IMR-90 (cell line): ENCODE results near the gene SCLY. TPM values are rescaled to one million over a fixed set of nuclear protein-coding genes. Genes with fewer than 3 reads are reported as not detected.

Experiments
- ATAC-seq: fragments of 200-7000 bp; cut with Tn5 transposase; 2 replicates; pipeline ENCODE4 v1.9.1; 2020; ENCODE audit warnings: low read depth, mild to moderate bottlenecking, moderate library complexity
- BruUV-seq: library from RNA; stranded (reverse); fragments of 400-500 nt; replicated peaks from 2 replicates; lab custom pipeline; 2021; lab: Mats Ljungman, UMichigan
- CTCF ChIA-PET: fragments of 300-600 bp; formaldehyde crosslinking; extraction: SDS; loops from one replicate; lab custom pipeline; 2021; ENCODE audit warnings: antibody characterized with exemption; lab: Yijun Ruan, JAX
- POLR2A ChIA-PET: fragments of 300-600 bp; sonication (Branson Sonifier 250); formaldehyde crosslinking; loops from one replicate; lab custom pipeline; 2022; ENCODE audit warnings: antibody characterized with exemption; ENCODE audit not compliant: unreplicated experiment; lab: Charles Lee
- DNase-seq: peaks from one replicate; pipeline ENCODE4 v3.0.0; 2013
- H2AFZ ChIP-seq: replicated peaks from 2 replicates; pipeline ENCODE3; 2013; ENCODE audit warnings: low read length, mild to moderate bottlenecking; ENCODE audit not compliant: poor library complexity
- H2AK5ac ChIP-seq: 2 replicates; pipeline ENCODE4 v1.6.1; 2013; ENCODE audit warnings: low read depth, low read length, inconsistent platforms
- H2AK9ac ChIP-seq: replicated peaks from 2 replicates; pipeline ENCODE3; 2013; ENCODE audit warnings: mild to moderate bottlenecking, low read depth, low read length, moderate library complexity; ENCODE audit not compliant: poor library complexity
- H2BK120ac ChIP-seq: 2 replicates; pipeline ENCODE4 v1.6.1; 2013; ENCODE audit warnings: low read depth, low read length, inconsistent platforms
- H2BK15ac ChIP-seq: 3 replicates; pipeline ENCODE4 v1.6.1; 2013; ENCODE audit warnings: low read depth, low read length, inconsistent platforms
- H2BK20ac ChIP-seq: 2 replicates; pipeline ENCODE4 v1.6.1; 2013; ENCODE audit warnings: low read depth, mild to moderate bottlenecking, inconsistent platforms, low read length, moderate library complexity
- H2BK5ac ChIP-seq: 2 replicates; pipeline ENCODE4 v1.6.1; 2013; ENCODE audit warnings: mild to moderate bottlenecking, low read depth, low read length, inconsistent platforms; ENCODE audit not compliant: poor library complexity, severe bottlenecking
- H3K14ac ChIP-seq: replicated peaks from 2 replicates; pipeline ENCODE4 v1.6.1; 2013; ENCODE audit warnings: low read depth, low read length, inconsistent platforms
- H3K18ac ChIP-seq: 2 replicates; pipeline ENCODE4 v1.6.1; 2013; ENCODE audit warnings: low read depth, low read length, control low read depth
- H3K23ac ChIP-seq: 2 replicates; pipeline ENCODE4 v1.6.1; 2013; ENCODE audit warnings: low read depth, low read length, inconsistent platforms
- H3K27ac ChIP-seq: 2 replicates; pipeline ENCODE4 v1.5.1; 2013; ENCODE audit warnings: mild to moderate bottlenecking, control low read depth, low read length; ENCODE audit not compliant: insufficient read depth
- H3K27me3 ChIP-seq: 2 replicates; pipeline ENCODE4 v1.6.1; 2013; ENCODE audit warnings: low read length; ENCODE audit not compliant: control insufficient read depth, insufficient read depth
- H3K36me3 ChIP-seq: 2 replicates; pipeline ENCODE4 v1.6.1; 2013; ENCODE audit warnings: low read length, mixed read lengths; ENCODE audit not compliant: control insufficient read depth, insufficient read depth
- H3K4ac ChIP-seq: 2 replicates; pipeline ENCODE4 v1.6.1; 2013; ENCODE audit warnings: low read depth, low read length, inconsistent platforms
- H3K4me1 ChIP-seq: 2 replicates; pipeline ENCODE4 v1.6.1; 2013; ENCODE audit warnings: low read length, mixed read lengths; ENCODE audit not compliant: control insufficient read depth, insufficient read depth
- H3K4me2 ChIP-seq: 2 replicates; pipeline ENCODE4 v1.6.1; 2013; ENCODE audit warnings: low read depth, mild to moderate bottlenecking, control low read depth, low read length, moderate library complexity
- H3K4me3 ChIP-seq: 2 replicates; pipeline ENCODE4 v1.5.1; 2013; ENCODE audit warnings: low read depth, mild to moderate bottlenecking, control low read depth, low read length, moderate library complexity; ENCODE audit not compliant: insufficient read depth
- H3K56ac ChIP-seq: 2 replicates; pipeline ENCODE4 v1.6.1; 2013; ENCODE audit warnings: low read length, inconsistent platforms; ENCODE audit not compliant: insufficient read depth; ENCODE audit errors: extremely low read depth
- H3K79me1 ChIP-seq, 2 experiments: 2 replicates each; pipeline ENCODE4 v1.6.1; 2013; ENCODE audit warnings: low read length in 2 of 2, inconsistent platforms in 1 of 2, low read depth in 1 of 2
- H3K9ac ChIP-seq: 2 replicates; pipeline ENCODE4 v1.6.1; 2013; ENCODE audit warnings: low read depth, low read length, control low read depth
- H3K9me1 ChIP-seq: 2 replicates; pipeline ENCODE4 v1.6.1; 2013; ENCODE audit warnings: low read length, inconsistent platforms; ENCODE audit not compliant: insufficient read depth
- H3K9me3 ChIP-seq: 2 replicates; pipeline ENCODE4 v1.6.1; 2013; ENCODE audit warnings: low read length; ENCODE audit not compliant: control insufficient read depth, insufficient read depth
- H4K20me1 ChIP-seq: 2 replicates; pipeline ENCODE4 v1.6.1; 2013; ENCODE audit warnings: low read length, inconsistent platforms; ENCODE audit not compliant: insufficient read depth
- H4K5ac ChIP-seq: 2 replicates; pipeline ENCODE4 v1.6.1; 2013; ENCODE audit warnings: mild to moderate bottlenecking, low read depth, low read length, control low read depth
- H4K8ac ChIP-seq, 2 experiments: 2 replicates each; pipeline ENCODE4 v1.6.1; 2013; ENCODE audit warnings: low read depth in 2 of 2, low read length in 2 of 2, control low read depth in 1 of 2, inconsistent platforms in 1 of 2
- H4K91ac ChIP-seq: 2 replicates; pipeline ENCODE4 v1.6.1; 2013; ENCODE audit warnings: low read depth, low read length, inconsistent platforms; ENCODE audit not compliant: insufficient read depth
- BHLHE40 ChIP-seq: fragments of 150-350 bp; IDR thresholded peaks from 2 replicates; pipeline ENCODE4 v1.6.1; 2016; ENCODE audit warnings: mild to moderate bottlenecking, low read depth, low read length
- CEBPB ChIP-seq: IDR thresholded peaks from 2 replicates; pipeline ENCODE4 v1.6.1; 2012; ENCODE audit warnings: low read depth, low read length, improper control_type of control experiment
- CHD1 ChIP-seq: IDR thresholded peaks from 2 replicates; pipeline ENCODE4 v1.6.1; 2012; ENCODE audit warnings: low read depth, low read length, improper control_type of control experiment
- ELK1 ChIP-seq: fragments of 150-350 bp; IDR thresholded peaks from 2 replicates; pipeline ENCODE4 v1.6.1; 2016; ENCODE audit warnings: low read depth, mild to moderate bottlenecking, low read length, moderate library complexity, borderline replicate concordance
- FOS ChIP-seq: fragments of 150-350 bp; IDR thresholded peaks from 2 replicates; pipeline ENCODE4 v1.6.1; 2016; ENCODE audit warnings: low read depth, low read length
- MAFK ChIP-seq: IDR thresholded peaks from 2 replicates; pipeline ENCODE4 v1.6.1; 2012; ENCODE audit warnings: low read depth, low read length, improper control_type of control experiment
- MAZ ChIP-seq: IDR thresholded peaks from 2 replicates; pipeline ENCODE4 v1.6.1; 2012; ENCODE audit warnings: low read depth, mild to moderate bottlenecking, low read length, improper control_type of control experiment, moderate library complexity, borderline replicate concordance
- POLR2A ChIP-seq: IDR thresholded peaks from 2 replicates; pipeline ENCODE4 v1.6.1; 2012; ENCODE audit warnings: mild to moderate bottlenecking, low read depth, low read length
- RFX5 ChIP-seq: IDR thresholded peaks from 2 replicates; pipeline ENCODE4 v1.8.0; 2012; ENCODE audit warnings: low read depth, mild to moderate bottlenecking, low read length, moderate library complexity
- SMC3 ChIP-seq: fragments of 150-350 bp; IDR thresholded peaks from 2 replicates; pipeline ENCODE4 v1.6.1; 2016; ENCODE audit warnings: low read depth, mild to moderate bottlenecking, antibody characterized with exemption, low read length, moderate library complexity
- USF2 ChIP-seq: fragments of 150-350 bp; IDR thresholded peaks from 2 replicates; pipeline ENCODE4 v1.6.1; 2017; ENCODE audit warnings: mild to moderate bottlenecking, antibody characterized with exemption, low read length, low read depth
- WGBS, 2 experiments: methylation state at CpG; one replicate each; pipeline versions ENCODE4 v1.1.5 to v1.1.7; 2013; ENCODE audit warnings: missing lambda C conversion rate in 2 of 2; ENCODE audit not compliant: insufficient read length in 1 of 2; ENCODE audit errors: extremely low coverage in 2 of 2; 5-methylcytosine and 5-hydroxymethylcytosine counted together
- dilution Hi-C: fragments of 300-500 bp; cut with HindIII; formaldehyde crosslinking; loops from one replicate; pipeline ENCODE4 v1.14.3; 2018; ENCODE audit warnings: low sequenced_read_pairs; ENCODE audit not compliant: unreplicated experiment
- in situ Hi-C: fragments of 300-500 bp; cut with MboI; formaldehyde crosslinking; loops from 3 replicates; pipeline ENCODE4 v1.14.3; 2019; ENCODE audit warnings: low sequenced_read_pairs, inconsistent platforms, mixed read lengths
- intact Hi-C: fragments of 100-400 bp; cut with micrococcal nuclease; formaldehyde crosslinking; loops from 2 replicates; pipeline ENCODE4 v1.10.0; 2022
- polyA plus RNA-seq, 3 experiments: library from polyadenylated mRNA; depleted of rRNA; stranded (reverse); fragments of >200 nt; gene quantifications; 2 replicates each; pipeline ENCODE4 v1.2.3, GENCODE V29; 2012; ENCODE audit warnings: low replicate concordance in 1 of 3
- total RNA-seq: library from RNA; depleted of rRNA; stranded (reverse); fragments of >200 nt; gene quantifications from 2 replicates; pipeline ENCODE4 v1.2.3, GENCODE V29; 2012
- TF ChIP-seq, protein P1 (sequence below): conservative IDR thresholded peaks from 2 replicates; pipeline ENCODE4 v1.5.1; 2012; ENCODE audit warnings: mild to moderate bottlenecking, low read depth, low read length, improper control_type of control experiment

The SCLY gene
- total and polyA plus RNA-seq, 2 of the 4 experiments (the other 2 are of a cell fraction): 8.6 to 10.5 TPM

- H3K27ac ChIP-seq: no peak overlapping the region
- no peak overlapping the region for H3K4ac ChIP-seq
- H4K5ac ChIP-seq: no peak overlapping the region
- BruUV-seq: no TSS peak
- CTCF ChIA-PET: no interaction called here
- no peak for ATAC-seq
- H4K20me1 ChIP-seq: no peaks in the 10 kb centered on the region
- no peak overlapping the region for H2BK15ac ChIP-seq
- H3K9ac ChIP-seq: no peak overlapping the region
- no peak overlapping the region for H2AK5ac ChIP-seq
- no peak overlapping the region for H3K4me2 ChIP-seq
- H4K91ac ChIP-seq: no peak overlapping the region
- no peak overlapping the region for H3K56ac ChIP-seq
- intact Hi-C loops: no loop called here
- H3K4me1 ChIP-seq: no peaks in the 10 kb centered on the region
- peaks cover 2% of the 10 kb centered on the region; the same call in 1 of the 2 replicates for H3K27me3 ChIP-seq
- no peak overlapping the region for H2AFZ ChIP-seq
- H2BK120ac ChIP-seq: no peak overlapping the region
- dilution Hi-C loops: no loop called here
- H2BK20ac ChIP-seq: no peak overlapping the region
- no peaks in the 10 kb centered on the region for H3K79me1 ChIP-seq
- no peak for DNase-seq
- no peak overlapping the region for H4K8ac ChIP-seq
- WGBS, 2 experiments: 84% methylated on average over 8 of the region's 13 CpGs; no CpG with 5 or more reads in 1 of the 2 experiments
- H3K9me1 ChIP-seq: no peaks in the 10 kb centered on the region
- no peak overlapping the region for H3K23ac ChIP-seq
- H3K9me3 ChIP-seq: peaks cover 15% of the 10 kb centered on the region
- in situ Hi-C loops: no loop called here
- no peak overlapping the region for H2AK9ac ChIP-seq
- POLR2A ChIA-PET: no interaction called here
- H2BK5ac ChIP-seq: no peak overlapping the region
- TF ChIP-seq FOS (no peak), USF2 (no peak), CHD1 (no peak), ELK1 (no peak), BHLHE40 (no peak), MAZ (no peak), CEBPB (no peak), RFX5 (no peak), SMC3 (no peak), POLR2A (no peak), MAFK (no peak)
- TF ChIP-seq, protein P1, sequence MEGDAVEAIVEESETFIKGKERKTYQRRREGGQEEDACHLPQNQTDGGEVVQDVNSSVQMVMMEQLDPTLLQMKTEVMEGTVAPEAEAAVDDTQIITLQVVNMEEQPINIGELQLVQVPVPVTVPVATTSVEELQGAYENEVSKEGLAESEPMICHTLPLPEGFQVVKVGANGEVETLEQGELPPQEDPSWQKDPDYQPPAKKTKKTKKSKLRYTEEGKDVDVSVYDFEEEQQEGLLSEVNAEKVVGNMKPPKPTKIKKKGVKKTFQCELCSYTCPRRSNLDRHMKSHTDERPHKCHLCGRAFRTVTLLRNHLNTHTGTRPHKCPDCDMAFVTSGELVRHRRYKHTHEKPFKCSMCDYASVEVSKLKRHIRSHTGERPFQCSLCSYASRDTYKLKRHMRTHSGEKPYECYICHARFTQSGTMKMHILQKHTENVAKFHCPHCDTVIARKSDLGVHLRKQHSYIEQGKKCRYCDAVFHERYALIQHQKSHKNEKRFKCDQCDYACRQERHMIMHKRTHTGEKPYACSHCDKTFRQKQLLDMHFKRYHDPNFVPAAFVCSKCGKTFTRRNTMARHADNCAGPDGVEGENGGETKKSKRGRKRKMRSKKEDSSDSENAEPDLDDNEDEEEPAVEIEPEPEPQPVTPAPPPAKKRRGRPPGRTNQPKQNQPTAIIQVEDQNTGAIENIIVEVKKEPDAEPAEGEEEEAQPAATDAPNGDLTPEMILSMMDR: no peak
- H3K36me3 ChIP-seq: no peaks in the 10 kb centered on the region
- H3K18ac ChIP-seq: no peak overlapping the region
- H3K4me3 ChIP-seq: no peak overlapping the region
- H3K14ac ChIP-seq: no peak overlapping the region
Observed at GRCh38 chr2:238113611-238114010, 52.8 kb downstream of the SCLY start.
